Measurements from ENCODE around the gene HNRNPR. TPM values are rescaled to one million over a fixed set of nuclear protein-coding genes. Genes with fewer than 3 reads are reported as not detected.
A peak's percentile ranks its signal among the peaks of the same experiment; 100 is the strongest.

Gene HNRNPR
- total and polyA plus RNA-seq, 2 donors (not counting 1 experiment from before 2014, with no cell fraction given): 52.2 to 132 TPM

DNA sequence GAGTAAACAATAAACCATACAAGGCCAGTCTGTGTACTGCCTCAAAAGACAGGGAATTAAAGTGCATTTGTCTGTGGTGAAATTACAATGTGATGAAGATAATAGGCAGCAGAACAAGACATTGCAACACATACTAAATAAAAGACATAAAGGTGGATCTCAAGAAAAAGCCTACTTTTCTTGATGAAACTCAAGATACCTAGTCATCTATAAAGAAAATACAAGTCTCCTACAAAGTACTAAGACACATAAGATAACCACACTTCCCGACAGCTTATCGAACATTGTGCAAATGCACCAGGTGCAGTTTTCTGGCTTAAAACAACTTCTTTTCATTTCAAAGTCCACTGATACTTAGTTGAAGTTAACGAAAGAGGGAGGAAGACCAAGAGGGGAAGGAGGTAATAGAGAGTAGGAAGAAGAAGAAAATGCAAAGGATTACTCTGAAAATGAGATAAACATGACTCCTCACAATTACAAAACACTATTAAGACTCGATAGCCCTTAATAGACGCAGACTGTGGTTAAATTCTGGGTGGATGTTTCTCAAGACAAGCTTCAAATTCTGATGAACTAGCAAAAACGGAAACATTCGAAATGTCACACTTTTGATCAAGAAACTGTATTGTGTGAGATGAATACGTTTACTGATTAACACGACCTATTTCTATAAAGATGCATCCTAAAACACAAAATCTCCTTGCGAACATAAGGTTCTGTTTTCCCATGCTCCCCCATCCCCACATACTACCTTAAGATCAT lies 2.0 kb downstream of the HNRNPR start:
- Histone ChIP-seq H3K36me3 (replicated peaks in 1 of 2; ENCODE audit: control extremely low read depth in 1 of 2, control insufficient read depth in 1 of 2, extremely low read depth in 1 of 2, insufficient read depth in 2 of 2, low read length in 1 of 2) (peaks cover 2 to 9% of the 10 kb centered on the region in 2 experiments), H3K4me3 (ENCODE audit: control extremely low read depth in 1 of 5, extremely low read depth in 1 of 5, insufficient read depth in 1 of 5, low read depth in 2 of 5, low read length in 4 of 5) (peak overlapping the region; percentile 1 to 85 (median 26)), H3K4me1 (ENCODE audit: control insufficient read depth in 2 of 2, insufficient read depth in 2 of 2, low read length in 2 of 2) (peaks cover 24 to 45% of the 10 kb centered on the region in 2 donors), H3K9me3 (ENCODE audit: control extremely low read depth in 1 of 3, control insufficient read depth in 2 of 3, insufficient read depth in 1 of 3, low read length in 2 of 3) (no peaks in the 10 kb centered on the region), H2AFZ (ENCODE audit: insufficient read depth, low read depth, low read length, poor library complexity, severe bottlenecking) (no peak overlapping the region), H3K79me2 (ENCODE audit: control insufficient read depth, insufficient read depth, low read length) (peaks cover 70% of the 10 kb centered on the region), H3K27ac (ENCODE audit: low read length in 2 of 2) (peak overlapping the region in 1 of 2 donors; percentile 44), H3K4me2 (replicated peaks; ENCODE audit: low read depth, low read length, poor library complexity, severe bottlenecking) (peak overlapping the region; percentile 78), H3K9ac (ENCODE audit: low read length) (peak overlapping the region; percentile 85), H4K20me1 (ENCODE audit: control insufficient read depth, insufficient read depth, low read length, poor library complexity, severe bottlenecking) (peaks cover 47% of the 10 kb centered on the region), H3K27me3 (replicated peaks in 1 of 4; ENCODE audit: control extremely low read depth in 1 of 4, control insufficient read depth in 3 of 4, insufficient read depth in 4 of 4, low read length in 3 of 4) (no peaks in the 10 kb centered on the region)
- no peak for TF ChIP-seq EZH2 (IDR thresholded peaks at IDR 0.05; ENCODE audit: borderline replicate concordance, insufficient read depth, low read depth, low read length, poor library complexity, severe bottlenecking)
- POLR2A ChIA-PET: no interaction called here
- CTCF ChIA-PET: interaction anchor here (0.6 to 1.2 kb wide), 2 partner anchors 62 to 318 kb away, joined by 4 to 5 read pairs; no protein-coding TSS in a partner anchor
- peak overlapping the region; percentile 39 for H3K27ac Mint-ChIP-seq
- H3K9me3 Mint-ChIP-seq (ENCODE audit: insufficient read depth): no peaks in the 10 kb centered on the region
- intact Hi-C loops (cut with micrococcal nuclease): no loop called here
- DNase-seq: no peak
- peak overlapping the region; percentile 96 for H3K4me3 Mint-ChIP-seq
- no peaks in the 10 kb centered on the region for H3K27me3 Mint-ChIP-seq
- 13% methylated on average over 2 of the region's 10 CpGs for WGBS (ENCODE audit: insufficient coverage)
- peaks cover 51% of the 10 kb centered on the region for H3K4me1 Mint-ChIP-seq
- ATAC-seq (ENCODE audit: low read depth): no peak

DNA sequence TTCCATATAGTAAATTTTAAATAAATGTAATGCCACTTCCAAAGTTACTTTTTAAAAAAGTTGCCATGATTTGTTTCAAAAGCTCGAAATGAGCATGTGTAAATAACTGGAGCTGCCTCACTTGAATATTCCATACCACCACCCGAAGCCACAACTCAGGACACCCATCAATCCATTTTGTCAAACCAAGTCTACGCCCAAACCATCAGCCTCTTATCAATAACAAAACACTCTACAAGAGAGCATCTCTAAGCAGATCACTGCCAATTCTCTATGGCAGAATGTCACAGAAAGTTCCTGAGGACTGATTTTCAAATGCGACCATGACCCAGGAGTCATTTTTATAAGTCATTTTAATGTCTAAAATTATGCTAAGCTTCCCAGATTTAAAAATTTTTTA lies 4.5 kb downstream of the HNRNPR start:
- Mint-ChIP-seq H3K4me3 (peak overlapping the region; percentile 17), H3K4me1 (peaks cover 45% of the 10 kb centered on the region), H3K27ac (peak overlapping the region; percentile 12), H3K27me3 (no peaks in the 10 kb centered on the region), H3K9me3 (ENCODE audit: insufficient read depth) (no peaks in the 10 kb centered on the region)
- DNase-seq (no peak), ATAC-seq (ENCODE audit: low read depth) (no peak)
- peak overlapping the region in 1 of 2 donors; percentile 32 for H3K27ac ChIP-seq (ENCODE audit: low read length in 2 of 2)
- intact Hi-C loops (cut with micrococcal nuclease): no loop called here
- peaks cover 2 to 23% of the 10 kb centered on the region in 2 experiments for H3K36me3 ChIP-seq (replicated peaks in 1 of 2; ENCODE audit: control extremely low read depth in 1 of 2, control insufficient read depth in 1 of 2, extremely low read depth in 1 of 2, insufficient read depth in 2 of 2, low read length in 1 of 2)
- no peaks in the 10 kb centered on the region for H3K27me3 ChIP-seq (replicated peaks in 1 of 4; ENCODE audit: control extremely low read depth in 1 of 4, control insufficient read depth in 3 of 4, insufficient read depth in 4 of 4, low read length in 3 of 4)
- 94% methylated on average over 2 of the region's 4 CpGs for WGBS (ENCODE audit: insufficient coverage)
- no peak overlapping the region for H2AFZ ChIP-seq (ENCODE audit: insufficient read depth, low read depth, low read length, poor library complexity, severe bottlenecking)
- POLR2A ChIA-PET: interaction anchor here (1.4 kb wide), 1 partner anchor 29 kb away, joined by 3 read pairs; no protein-coding TSS in a partner anchor
- H3K4me1 ChIP-seq (ENCODE audit: control insufficient read depth in 2 of 2, insufficient read depth in 2 of 2, low read length in 2 of 2): peaks cover 18 to 42% of the 10 kb centered on the region in 2 donors
- no peak overlapping the region for H3K4me3 ChIP-seq (ENCODE audit: control extremely low read depth in 1 of 5, extremely low read depth in 1 of 5, insufficient read depth in 1 of 5, low read depth in 2 of 5, low read length in 4 of 5)
- peaks cover 89% of the 10 kb centered on the region for H3K79me2 ChIP-seq (ENCODE audit: control insufficient read depth, insufficient read depth, low read length)
- H3K4me2 ChIP-seq (replicated peaks; ENCODE audit: low read depth, low read length, poor library complexity, severe bottlenecking): peak overlapping the region; percentile 78
- CTCF ChIA-PET: interaction anchor here (1.0 to 1.2 kb wide), 2 partner anchors 23 to 242 kb away, joined by 3 read pairs; no protein-coding TSS in a partner anchor
- peaks cover 54% of the 10 kb centered on the region for H4K20me1 ChIP-seq (ENCODE audit: control insufficient read depth, insufficient read depth, low read length, poor library complexity, severe bottlenecking)
- peak overlapping the region; percentile 15 for H3K9ac ChIP-seq (ENCODE audit: low read length)
- TF ChIP-seq, protein P1, sequence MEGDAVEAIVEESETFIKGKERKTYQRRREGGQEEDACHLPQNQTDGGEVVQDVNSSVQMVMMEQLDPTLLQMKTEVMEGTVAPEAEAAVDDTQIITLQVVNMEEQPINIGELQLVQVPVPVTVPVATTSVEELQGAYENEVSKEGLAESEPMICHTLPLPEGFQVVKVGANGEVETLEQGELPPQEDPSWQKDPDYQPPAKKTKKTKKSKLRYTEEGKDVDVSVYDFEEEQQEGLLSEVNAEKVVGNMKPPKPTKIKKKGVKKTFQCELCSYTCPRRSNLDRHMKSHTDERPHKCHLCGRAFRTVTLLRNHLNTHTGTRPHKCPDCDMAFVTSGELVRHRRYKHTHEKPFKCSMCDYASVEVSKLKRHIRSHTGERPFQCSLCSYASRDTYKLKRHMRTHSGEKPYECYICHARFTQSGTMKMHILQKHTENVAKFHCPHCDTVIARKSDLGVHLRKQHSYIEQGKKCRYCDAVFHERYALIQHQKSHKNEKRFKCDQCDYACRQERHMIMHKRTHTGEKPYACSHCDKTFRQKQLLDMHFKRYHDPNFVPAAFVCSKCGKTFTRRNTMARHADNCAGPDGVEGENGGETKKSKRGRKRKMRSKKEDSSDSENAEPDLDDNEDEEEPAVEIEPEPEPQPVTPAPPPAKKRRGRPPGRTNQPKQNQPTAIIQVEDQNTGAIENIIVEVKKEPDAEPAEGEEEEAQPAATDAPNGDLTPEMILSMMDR (IDR thresholded peaks at IDR 0.05): no peak
- no peak for TF ChIP-seq EZH2 (IDR thresholded peaks at IDR 0.05; ENCODE audit: borderline replicate concordance, insufficient read depth, low read depth, low read length, poor library complexity, severe bottlenecking)
- H3K9me3 ChIP-seq (ENCODE audit: control extremely low read depth in 1 of 3, control insufficient read depth in 2 of 3, insufficient read depth in 1 of 3, low read length in 2 of 3): no peaks in the 10 kb centered on the region

Measured in B cell (primary cell).